Measurements from ENCODE around the gene LSMEM2. TPM values are rescaled to one million over a fixed set of nuclear protein-coding genes. Genes with fewer than 3 reads are reported as not detected.

Gene LSMEM2
- total RNA-seq, 3 donors from 2014 or later (not counting 1 experiment from before 2014, with no cell fraction given), result not detected

DNA sequence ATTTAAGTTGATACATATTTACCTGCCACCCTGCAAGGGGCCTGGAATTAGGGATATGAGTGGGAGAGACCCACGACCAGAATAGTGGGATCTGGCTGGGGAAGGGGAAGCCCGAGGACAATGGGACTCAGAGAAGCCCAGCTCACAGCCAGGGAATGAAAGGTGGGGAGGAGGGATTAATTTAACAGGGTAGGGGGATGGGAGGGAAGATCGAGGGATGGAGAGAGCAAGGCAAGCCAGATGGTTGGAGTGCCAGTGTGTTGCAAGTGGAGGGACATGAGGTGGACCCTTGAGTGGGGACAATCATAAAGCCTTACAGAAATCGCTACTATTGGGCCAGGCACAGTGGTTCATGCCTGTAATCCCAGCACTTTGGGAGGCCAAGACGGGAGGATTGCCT, 47.3 kb upstream of the LSMEM2 start:
- peaks cover 21 to 28% of the 10 kb centered on the region in 2 donors for H3K4me1 Mint-ChIP-seq
- Histone ChIP-seq H3K9me3 (ENCODE audit: control insufficient read depth, insufficient read depth, low read length) (no peaks in the 10 kb centered on the region), H3K36me3 (ENCODE audit: control insufficient read depth, insufficient read depth, low read length) (no peaks in the 10 kb centered on the region), H3K4me3 (ENCODE audit: low read length) (no peak overlapping the region), H3K27ac (ENCODE audit: low read length) (no peak overlapping the region), H3K4me1 (ENCODE audit: control insufficient read depth, insufficient read depth, low read length) (peaks cover 48% of the 10 kb centered on the region), H3K27me3 (ENCODE audit: control insufficient read depth, insufficient read depth, low read length) (no peaks in the 10 kb centered on the region)
- H3K27ac Mint-ChIP-seq, result no peak overlapping the region
- DNase-seq (no peak), ATAC-seq (no peak)
- H3K9me3 Mint-ChIP-seq, result no peaks in the 10 kb centered on the region
- intact Hi-C loops (cut with micrococcal nuclease), result no loop called here
- H3K4me3 Mint-ChIP-seq, result no peak overlapping the region
- WGBS (ENCODE audit: insufficient coverage), result 89% methylated on average over 5 of the region's 5 CpGs
- H3K36me3 Mint-ChIP-seq, result no peaks in the 10 kb centered on the region
- H3K27me3 Mint-ChIP-seq (ENCODE audit: low read depth in 2 of 2), result no peaks in the 10 kb centered on the region
- TF ChIP-seq, protein P1, sequence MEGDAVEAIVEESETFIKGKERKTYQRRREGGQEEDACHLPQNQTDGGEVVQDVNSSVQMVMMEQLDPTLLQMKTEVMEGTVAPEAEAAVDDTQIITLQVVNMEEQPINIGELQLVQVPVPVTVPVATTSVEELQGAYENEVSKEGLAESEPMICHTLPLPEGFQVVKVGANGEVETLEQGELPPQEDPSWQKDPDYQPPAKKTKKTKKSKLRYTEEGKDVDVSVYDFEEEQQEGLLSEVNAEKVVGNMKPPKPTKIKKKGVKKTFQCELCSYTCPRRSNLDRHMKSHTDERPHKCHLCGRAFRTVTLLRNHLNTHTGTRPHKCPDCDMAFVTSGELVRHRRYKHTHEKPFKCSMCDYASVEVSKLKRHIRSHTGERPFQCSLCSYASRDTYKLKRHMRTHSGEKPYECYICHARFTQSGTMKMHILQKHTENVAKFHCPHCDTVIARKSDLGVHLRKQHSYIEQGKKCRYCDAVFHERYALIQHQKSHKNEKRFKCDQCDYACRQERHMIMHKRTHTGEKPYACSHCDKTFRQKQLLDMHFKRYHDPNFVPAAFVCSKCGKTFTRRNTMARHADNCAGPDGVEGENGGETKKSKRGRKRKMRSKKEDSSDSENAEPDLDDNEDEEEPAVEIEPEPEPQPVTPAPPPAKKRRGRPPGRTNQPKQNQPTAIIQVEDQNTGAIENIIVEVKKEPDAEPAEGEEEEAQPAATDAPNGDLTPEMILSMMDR (IDR thresholded peaks at IDR 0.05), result no peak

DNA sequence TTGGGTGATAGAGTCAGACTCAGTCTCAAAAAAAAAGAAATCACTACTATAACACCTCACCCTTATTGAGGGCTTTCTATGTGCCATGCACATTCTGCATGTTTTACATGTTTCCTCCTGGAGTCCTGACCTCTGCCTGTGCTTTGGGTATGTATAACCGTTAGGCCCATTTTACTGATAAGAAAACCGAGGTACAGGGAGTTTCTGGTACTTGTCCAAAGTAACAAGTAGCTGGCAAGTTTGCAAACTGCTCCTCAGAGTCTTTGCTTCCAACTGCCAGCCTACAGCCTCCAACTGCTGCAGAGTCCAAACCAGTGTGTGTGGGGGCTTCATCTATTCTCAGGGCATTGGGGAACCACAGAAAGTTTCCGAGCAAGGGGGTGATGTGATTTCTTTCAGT, 46.6 kb upstream of the LSMEM2 start:
- Mint-ChIP-seq H3K27ac (peak overlapping the region in 1 of 2 donors; percentile 56), H3K4me1 (peaks cover 21 to 28% of the 10 kb centered on the region in 2 donors), H3K36me3 (no peaks in the 10 kb centered on the region), H3K9me3 (no peaks in the 10 kb centered on the region), H3K27me3 (ENCODE audit: low read depth in 2 of 2) (no peaks in the 10 kb centered on the region), H3K4me3 (no peak overlapping the region)
- no peaks in the 10 kb centered on the region for H3K27me3 ChIP-seq (ENCODE audit: control insufficient read depth, insufficient read depth, low read length)
- 85% methylated on average over 3 of the region's 3 CpGs for WGBS (ENCODE audit: insufficient coverage)
- peaks cover 47% of the 10 kb centered on the region for H3K4me1 ChIP-seq (ENCODE audit: control insufficient read depth, insufficient read depth, low read length)
- intact Hi-C loops (cut with micrococcal nuclease), result no loop called here
- TF ChIP-seq, protein P1 (IDR thresholded peaks at IDR 0.05), result no peak
- no peak for ATAC-seq
- no peak overlapping the region for H3K27ac ChIP-seq (ENCODE audit: low read length)
- DNase-seq, result no peak
- no peaks in the 10 kb centered on the region for H3K36me3 ChIP-seq (ENCODE audit: control insufficient read depth, insufficient read depth, low read length)
- no peak overlapping the region for H3K4me3 ChIP-seq (ENCODE audit: low read length)
- no peaks in the 10 kb centered on the region for H3K9me3 ChIP-seq (ENCODE audit: control insufficient read depth, insufficient read depth, low read length)

DNA sequence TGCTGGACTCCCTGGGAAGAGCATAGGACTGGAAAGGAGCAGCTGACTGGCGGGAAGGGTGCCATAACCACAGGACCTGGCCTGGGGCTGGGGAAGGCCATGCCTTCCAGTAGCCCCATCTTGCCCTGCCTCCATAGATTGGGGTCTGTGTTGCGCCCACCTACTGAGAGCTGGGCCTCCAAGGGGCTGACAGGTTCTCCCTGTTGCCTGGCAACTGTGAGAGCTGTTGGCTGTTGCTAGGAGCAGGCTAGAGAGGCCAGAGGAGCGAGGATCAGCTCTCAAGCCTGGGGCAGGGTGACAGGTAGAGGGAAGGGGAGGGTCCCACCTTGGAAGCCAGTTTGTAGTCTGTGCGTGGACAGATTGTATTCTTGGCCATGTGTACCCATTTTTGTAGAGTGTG, 45.7 kb upstream of the LSMEM2 start:
- 94% methylated on average over 4 of the region's 4 CpGs for WGBS (ENCODE audit: insufficient coverage)

More for the DNA sequence above, 45.7 kb upstream of the LSMEM2 start:
- H3K36me3 ChIP-seq (ENCODE audit: control insufficient read depth, insufficient read depth, low read length), result no peaks in the 10 kb centered on the region
- H3K4me1 Mint-ChIP-seq, result peaks cover 21 to 28% of the 10 kb centered on the region in 2 donors
- peaks cover 43% of the 10 kb centered on the region for H3K4me1 ChIP-seq (ENCODE audit: control insufficient read depth, insufficient read depth, low read length)
- no peaks in the 10 kb centered on the region for H3K9me3 Mint-ChIP-seq
- no peak overlapping the region for H3K27ac ChIP-seq (ENCODE audit: low read length)
- H3K36me3 Mint-ChIP-seq, result no peaks in the 10 kb centered on the region
- H3K27ac Mint-ChIP-seq, result peak overlapping the region in 1 of 2 donors; percentile 56
- no peaks in the 10 kb centered on the region for H3K27me3 Mint-ChIP-seq (ENCODE audit: low read depth in 2 of 2)
- DNase-seq, result no peak
- TF ChIP-seq, protein P1 (IDR thresholded peaks at IDR 0.05), result no peak
- intact Hi-C loops (cut with micrococcal nuclease), result no loop called here
- no peak overlapping the region for H3K4me3 Mint-ChIP-seq
- H3K9me3 ChIP-seq (ENCODE audit: control insufficient read depth, insufficient read depth, low read length), result no peaks in the 10 kb centered on the region
- ATAC-seq, result no peak
- H3K4me3 ChIP-seq (ENCODE audit: low read length), result no peak overlapping the region
- no peaks in the 10 kb centered on the region for H3K27me3 ChIP-seq (ENCODE audit: control insufficient read depth, insufficient read depth, low read length)

All from natural killer cell (primary cell).